Endodermal cell (in vitro differentiated cells): ENCODE measurements around the gene LRP6. TPM values are rescaled to one million over a fixed set of nuclear protein-coding genes. Genes with fewer than 3 reads are reported as not detected.

Experiments used
- DNase-seq: peaks from one replicate; pipeline ENCODE4 v3.0.0-alpha.2; 2017
- H3K27ac ChIP-seq: 2 replicates; pipeline ENCODE4 v1.5.1; 2013; ENCODE audit warnings: mild to moderate bottlenecking, low read depth, low read length, moderate library complexity
- H3K27me3 ChIP-seq: 2 replicates; pipeline ENCODE4 v1.6.1; 2013; ENCODE audit warnings: mild to moderate bottlenecking, low read length, moderate library complexity; ENCODE audit not compliant: insufficient read depth, control insufficient read depth, poor library complexity, severe bottlenecking
- H3K36me3 ChIP-seq: 2 replicates; pipeline ENCODE4 v1.7.0; 2013; ENCODE audit warnings: mild to moderate bottlenecking, low read length, moderate library complexity; ENCODE audit not compliant: control insufficient read depth, insufficient read depth
- H3K4me1 ChIP-seq: one replicate; pipeline ENCODE4 v1.7.0; 2013; ENCODE audit warnings: low read length; ENCODE audit not compliant: control insufficient read depth, insufficient read depth
- H3K4me3 ChIP-seq: 2 replicates; pipeline ENCODE4 v1.5.1; 2013; ENCODE audit warnings: mild to moderate bottlenecking, low read length, moderate library complexity
- H3K9ac ChIP-seq: 2 replicates; pipeline ENCODE4 v1.6.1; 2013; ENCODE audit warnings: mild to moderate bottlenecking, low read length, moderate library complexity; ENCODE audit not compliant: poor library complexity, severe bottlenecking; ENCODE audit errors: extremely low read depth
- H3K9me3 ChIP-seq: 2 replicates; pipeline ENCODE4 v1.6.1; 2013; ENCODE audit warnings: mild to moderate bottlenecking, low read length, moderate library complexity; ENCODE audit not compliant: control insufficient read depth
- H3K27ac Mint-ChIP-seq: 2 replicates; pipeline ENCODE4 v1.8.0; 2020; ENCODE audit warnings: mixed read lengths
- H3K27me3 Mint-ChIP-seq: 2 replicates; pipeline ENCODE4 v1.8.0; 2021; ENCODE audit warnings: mild to moderate bottlenecking, mixed read lengths; ENCODE audit not compliant: insufficient read depth
- H3K36me3 Mint-ChIP-seq: 2 replicates; pipeline ENCODE4 v1.8.0; 2020; ENCODE audit warnings: low read depth, mixed read lengths
- H3K4me1 Mint-ChIP-seq: 2 replicates; pipeline ENCODE4 v1.8.0; 2020; ENCODE audit warnings: mixed read lengths
- H3K4me3 Mint-ChIP-seq: 2 replicates; pipeline ENCODE4 v1.8.0; 2020; ENCODE audit warnings: mild to moderate bottlenecking, moderate library complexity, mixed read lengths
- H3K9me3 Mint-ChIP-seq: 2 replicates; pipeline ENCODE4 v1.8.0; 2020; ENCODE audit warnings: mild to moderate bottlenecking, mixed read lengths
- WGBS, 2 experiments: methylation state at CpG; one replicate each; pipeline versions ENCODE4 v1.1.5 to v1.1.7; 2013; ENCODE audit warnings: missing lambda C conversion rate in 2 of 2, mixed read lengths in 1 of 2; ENCODE audit not compliant: insufficient coverage in 1 of 2, insufficient read length in 1 of 2; 5-methylcytosine and 5-hydroxymethylcytosine counted together
- total RNA-seq, 2 donors: library from RNA; stranded (reverse); fragmentation: NEBNext Ultra II Directional in 1 of 2; extraction: Animal tissue kit (Norgen Biotek cat#: 25700) in 1 of 2; gene quantifications; 2 replicates in 1 of 2; 3 replicates in 1 of 2; pipeline ENCODE4 v1.2.1, GENCODE V29; 2021
- TF ChIP-seq, protein P1 (sequence below): fragments of 200-600 bp; sonication (generic); conservative IDR thresholded peaks from 2 replicates; pipeline ENCODE4 v1.5.0; 2021; ENCODE audit warnings: antibody characterized with exemption, mild to moderate bottlenecking

LRP6 gene
- total RNA-seq, 2 donors from 2014 or later = 109 to 182 TPM

GRCh38 chr12:12281134-12281533, 14.3 kb upstream of the LRP6 start:
- H3K9me3 Mint-ChIP-seq = peaks cover 19% of the 10 kb centered on the region
- no peaks in the 10 kb centered on the region for H3K36me3 ChIP-seq
- TF ChIP-seq, protein P1, sequence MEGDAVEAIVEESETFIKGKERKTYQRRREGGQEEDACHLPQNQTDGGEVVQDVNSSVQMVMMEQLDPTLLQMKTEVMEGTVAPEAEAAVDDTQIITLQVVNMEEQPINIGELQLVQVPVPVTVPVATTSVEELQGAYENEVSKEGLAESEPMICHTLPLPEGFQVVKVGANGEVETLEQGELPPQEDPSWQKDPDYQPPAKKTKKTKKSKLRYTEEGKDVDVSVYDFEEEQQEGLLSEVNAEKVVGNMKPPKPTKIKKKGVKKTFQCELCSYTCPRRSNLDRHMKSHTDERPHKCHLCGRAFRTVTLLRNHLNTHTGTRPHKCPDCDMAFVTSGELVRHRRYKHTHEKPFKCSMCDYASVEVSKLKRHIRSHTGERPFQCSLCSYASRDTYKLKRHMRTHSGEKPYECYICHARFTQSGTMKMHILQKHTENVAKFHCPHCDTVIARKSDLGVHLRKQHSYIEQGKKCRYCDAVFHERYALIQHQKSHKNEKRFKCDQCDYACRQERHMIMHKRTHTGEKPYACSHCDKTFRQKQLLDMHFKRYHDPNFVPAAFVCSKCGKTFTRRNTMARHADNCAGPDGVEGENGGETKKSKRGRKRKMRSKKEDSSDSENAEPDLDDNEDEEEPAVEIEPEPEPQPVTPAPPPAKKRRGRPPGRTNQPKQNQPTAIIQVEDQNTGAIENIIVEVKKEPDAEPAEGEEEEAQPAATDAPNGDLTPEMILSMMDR = no peak
- H3K27me3 ChIP-seq = no peaks in the 10 kb centered on the region
- H3K4me1 Mint-ChIP-seq = peaks cover 33% of the 10 kb centered on the region
- H3K4me3 ChIP-seq = no peak overlapping the region
- peak; percentile 83 for DNase-seq
- no peaks in the 10 kb centered on the region for H3K27me3 Mint-ChIP-seq
- no peak overlapping the region for H3K27ac ChIP-seq
- H3K27ac Mint-ChIP-seq = no peak overlapping the region
- peaks cover 20% of the 10 kb centered on the region for H3K9me3 ChIP-seq
- 93% methylated on average over 1 of the region's 1 CpG; no CpG with 5 or more reads in 1 of the 2 experiments for WGBS, 2 experiments
- H3K4me1 ChIP-seq = peaks cover 4% of the 10 kb centered on the region
- no peak overlapping the region for H3K9ac ChIP-seq
- H3K4me3 Mint-ChIP-seq = no peak overlapping the region
- peaks cover 4% of the 10 kb centered on the region for H3K36me3 Mint-ChIP-seq

DNA sequence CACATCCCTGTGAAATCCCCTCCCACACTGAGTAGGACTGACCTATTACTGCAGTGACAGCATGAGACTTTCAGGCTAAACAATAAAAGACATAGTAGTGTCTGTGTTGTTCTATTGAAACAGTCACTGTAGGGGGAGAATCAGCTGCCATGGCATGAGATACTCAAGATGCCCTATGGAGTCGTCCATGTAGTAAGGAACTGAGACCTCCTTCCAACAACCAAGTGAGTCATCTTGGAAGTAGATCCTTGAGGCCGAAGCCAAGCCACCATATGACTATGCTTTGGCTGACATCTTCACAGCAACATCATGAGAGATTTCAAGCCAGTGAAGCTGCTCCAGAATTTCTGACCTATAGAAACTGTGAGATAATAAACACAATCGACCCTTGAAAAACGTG, 12.1 kb upstream of the LRP6 start:
- DNase-seq = no peak
- Histone ChIP-seq H3K27me3 (no peaks in the 10 kb centered on the region), H3K27ac (no peak overlapping the region), H3K9me3 (peaks cover 20% of the 10 kb centered on the region), H3K9ac (no peak overlapping the region), H3K4me3 (no peak overlapping the region), H3K36me3 (no peaks in the 10 kb centered on the region), H3K4me1 (peaks cover 4% of the 10 kb centered on the region)
- Mint-ChIP-seq H3K36me3 (peaks cover 4% of the 10 kb centered on the region), H3K4me3 (no peak overlapping the region), H3K27me3 (peaks cover 3% of the 10 kb centered on the region), H3K4me1 (peaks cover 27% of the 10 kb centered on the region), H3K27ac (no peak overlapping the region), H3K9me3 (peaks cover 25% of the 10 kb centered on the region)
- 87 to 88% methylated on average over 4 of the region's 4 CpGs for WGBS, 2 experiments
- TF ChIP-seq, protein P1 = no peak

GRCh38 chr12:12275874-12276273, 9.0 kb upstream of the LRP6 start:
- H3K4me3 Mint-ChIP-seq = no peak overlapping the region
- Histone ChIP-seq H3K27me3 (no peaks in the 10 kb centered on the region), H3K9me3 (peaks cover 20% of the 10 kb centered on the region), H3K36me3 (no peaks in the 10 kb centered on the region), H3K4me1 (peaks cover 4% of the 10 kb centered on the region), H3K9ac (no peak overlapping the region), H3K27ac (no peak overlapping the region), H3K4me3 (no peak overlapping the region)
- H3K9me3 Mint-ChIP-seq = peaks cover 25% of the 10 kb centered on the region
- TF ChIP-seq, protein P1 = no peak
- H3K27me3 Mint-ChIP-seq = peaks cover 3% of the 10 kb centered on the region
- peaks cover 4% of the 10 kb centered on the region for H3K36me3 Mint-ChIP-seq
- WGBS, 2 experiments = 96 to 100% methylated on average over 3 to 6 of the region's 6 CpGs
- peaks cover 13% of the 10 kb centered on the region for H3K4me1 Mint-ChIP-seq
- H3K27ac Mint-ChIP-seq = no peak overlapping the region
- no peak for DNase-seq
